GM21381 (cell line): ENCODE measurements around the gene OR2F1.

Source experiments
- ATAC-seq: cut with Tn5 transposase; IDR thresholded peaks from one replicate; pipeline ENCODE4 v1.9.1; 2021; ENCODE audit warnings: mild to moderate bottlenecking, moderate library complexity; ENCODE audit not compliant: unreplicated experiment

OR2F1 gene

DNA sequence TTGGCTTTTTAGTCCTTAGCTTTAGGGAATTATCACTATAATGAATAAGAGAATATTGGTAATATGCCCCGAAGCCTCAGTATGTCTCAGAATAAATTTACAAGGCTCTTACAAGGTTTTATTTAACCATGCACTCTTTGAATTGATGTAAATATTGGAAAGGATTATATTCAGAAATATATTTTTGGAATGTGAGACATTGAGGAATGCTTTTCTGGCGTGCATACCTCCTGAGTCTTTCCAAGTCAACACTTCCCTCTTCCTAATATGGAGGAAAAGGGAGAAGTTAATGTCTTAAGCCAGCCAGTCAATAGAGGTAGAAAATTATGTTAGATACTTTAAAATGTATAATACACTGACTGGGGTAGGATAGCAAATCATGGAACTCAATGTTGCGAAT, 1.2 kb upstream of the OR2F1 start:
- ATAC-seq = no peak

- ATAC-seq = no peak
Observed at GRCh38 chr7:143954135-143954534, 509 bp upstream of the OR2F1 start.

DNA sequence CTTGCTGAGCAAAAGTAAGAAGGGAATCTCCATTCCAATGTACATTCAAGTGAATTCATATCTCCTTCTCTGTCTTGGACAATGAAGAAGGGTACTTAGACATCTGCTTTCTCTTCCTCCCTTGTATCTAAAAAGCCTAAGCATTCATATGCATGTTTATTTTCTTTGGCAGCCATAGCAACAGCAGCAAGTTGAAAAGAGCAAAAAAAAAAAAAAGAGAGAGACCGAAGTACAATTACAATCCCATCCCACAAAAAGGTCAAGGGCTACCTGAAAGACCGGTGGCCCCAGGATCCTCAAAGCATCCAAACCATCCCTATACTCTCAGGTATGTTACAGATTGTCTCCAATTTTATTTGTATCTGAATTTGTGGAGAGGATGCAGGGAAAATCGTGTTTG, 4.1 kb downstream of the OR2F1 start:
- ATAC-seq = no peak

GRCh38 chr7:143960813-143961610, 6.4 kb downstream of the OR2F1 start:
- no peak for ATAC-seq

DNA sequence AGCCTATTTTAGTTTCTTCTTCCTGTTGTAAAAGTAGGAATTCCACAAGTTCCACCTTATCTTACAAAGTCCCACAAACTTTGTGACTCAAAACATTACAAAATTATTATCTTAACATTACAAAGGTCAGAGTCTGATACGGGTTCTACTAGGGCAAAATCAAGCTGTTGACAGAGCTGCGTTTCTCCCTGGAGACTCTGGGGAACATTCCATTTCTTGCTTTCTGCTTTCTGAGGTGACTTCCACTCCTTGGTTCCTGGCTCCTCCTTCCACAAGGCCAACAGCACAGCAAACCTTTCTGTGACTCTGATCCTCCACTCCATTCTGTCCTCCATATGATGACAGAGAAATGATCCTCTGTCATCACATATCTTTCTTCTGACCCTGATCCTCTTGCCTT, 10.6 kb downstream of the OR2F1 start:
- no peak for ATAC-seq

- no peak for ATAC-seq
Observed at GRCh38 chr7:143967398-143967797, 12.8 kb downstream of the OR2F1 start.

- ATAC-seq = no peak
Observed at GRCh38 chr7:143973870-143974416, 19.3 kb downstream of the OR2F1 start.

DNA sequence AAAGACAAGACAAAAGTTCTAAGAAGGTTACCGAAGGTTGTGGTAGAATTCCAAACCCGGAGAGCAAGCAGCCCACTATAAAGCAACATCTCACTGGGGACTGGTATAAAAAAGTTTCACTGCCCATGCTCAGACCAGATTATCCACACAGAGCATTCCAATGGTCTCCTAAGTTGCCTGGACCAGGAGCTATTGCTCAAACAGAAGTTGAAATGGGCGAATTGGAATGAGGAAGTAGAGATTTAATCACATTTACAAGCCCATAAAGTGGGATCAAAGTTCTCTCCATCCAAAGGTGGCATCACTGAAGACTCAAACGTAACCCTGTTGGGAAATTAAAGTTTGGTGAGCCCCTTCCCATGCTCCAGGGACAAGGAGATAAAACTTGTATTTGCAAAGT, 19.8 kb downstream of the OR2F1 start:
- no peak for ATAC-seq

DNA sequence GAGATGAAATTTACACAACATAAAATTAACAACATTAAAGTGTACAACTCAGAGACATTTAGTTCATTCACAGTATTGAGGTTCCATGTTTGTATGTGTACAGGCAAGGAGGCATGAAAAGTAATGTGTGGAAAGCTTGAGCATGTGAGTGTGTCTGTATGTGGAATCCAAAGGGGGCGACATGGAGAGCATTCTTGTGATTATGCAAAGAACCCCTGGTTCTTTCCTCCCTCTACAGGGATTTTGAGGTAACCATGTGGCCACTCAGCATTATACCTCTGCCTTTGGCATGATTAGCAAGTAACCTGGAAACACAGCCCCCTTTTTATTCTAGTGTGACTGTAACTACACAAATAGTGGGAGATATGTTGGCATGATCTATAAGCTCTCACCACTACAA, 21.0 kb downstream of the OR2F1 start:
- no peak for ATAC-seq

GRCh38 chr7:143978585-143978984, 23.9 kb downstream of the OR2F1 start:
- ATAC-seq = no peak

GRCh38 chr7:143979359-143979758, 24.7 kb downstream of the OR2F1 start:
- ATAC-seq = no peak

DNA sequence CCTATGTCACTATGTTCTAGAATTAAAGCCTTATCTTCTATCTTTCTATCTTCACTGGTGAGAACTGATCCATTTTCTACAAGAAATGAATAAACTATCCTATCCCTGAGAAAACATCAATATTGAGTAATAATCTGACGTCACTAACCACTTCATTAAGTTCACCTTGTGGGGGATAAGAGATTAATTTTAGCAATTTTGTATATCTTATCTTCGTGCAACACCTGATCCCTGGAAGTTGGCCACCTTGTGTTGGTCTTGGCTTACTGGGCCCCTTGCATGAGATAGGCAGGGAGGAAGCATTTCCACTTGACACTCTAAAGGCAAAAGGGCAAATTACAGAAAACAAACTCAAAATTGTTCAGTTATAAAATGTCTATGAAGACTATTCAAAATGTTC, 25.4 kb downstream of the OR2F1 start:
- no peak for ATAC-seq

GRCh38 chr7:143980746-143981510, 26.3 kb downstream of the OR2F1 start:
- ATAC-seq = no peak

- ATAC-seq = no peak
Observed at GRCh38 chr7:143983960-143984359, 29.3 kb downstream of the OR2F1 start.

DNA sequence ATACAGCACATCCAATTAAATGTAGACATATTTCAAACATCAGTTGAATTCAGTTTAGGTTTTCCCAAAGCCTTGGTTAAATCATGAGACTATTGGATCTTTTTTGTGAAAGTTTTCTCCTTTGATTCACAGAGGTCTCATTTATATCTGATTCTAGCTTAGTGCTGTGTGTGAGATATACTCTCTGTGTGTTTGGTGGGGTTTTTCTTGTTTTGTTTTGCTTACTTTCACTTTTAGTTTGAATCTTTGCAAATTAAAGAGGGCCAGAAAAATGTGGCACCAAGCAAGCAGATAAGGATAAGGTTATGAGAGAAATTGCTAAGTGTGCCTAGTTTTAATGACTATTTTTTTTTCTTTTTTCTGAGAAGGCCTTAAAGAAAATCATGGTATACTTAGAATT, 32.9 kb downstream of the OR2F1 start:
- ATAC-seq = no peak

DNA sequence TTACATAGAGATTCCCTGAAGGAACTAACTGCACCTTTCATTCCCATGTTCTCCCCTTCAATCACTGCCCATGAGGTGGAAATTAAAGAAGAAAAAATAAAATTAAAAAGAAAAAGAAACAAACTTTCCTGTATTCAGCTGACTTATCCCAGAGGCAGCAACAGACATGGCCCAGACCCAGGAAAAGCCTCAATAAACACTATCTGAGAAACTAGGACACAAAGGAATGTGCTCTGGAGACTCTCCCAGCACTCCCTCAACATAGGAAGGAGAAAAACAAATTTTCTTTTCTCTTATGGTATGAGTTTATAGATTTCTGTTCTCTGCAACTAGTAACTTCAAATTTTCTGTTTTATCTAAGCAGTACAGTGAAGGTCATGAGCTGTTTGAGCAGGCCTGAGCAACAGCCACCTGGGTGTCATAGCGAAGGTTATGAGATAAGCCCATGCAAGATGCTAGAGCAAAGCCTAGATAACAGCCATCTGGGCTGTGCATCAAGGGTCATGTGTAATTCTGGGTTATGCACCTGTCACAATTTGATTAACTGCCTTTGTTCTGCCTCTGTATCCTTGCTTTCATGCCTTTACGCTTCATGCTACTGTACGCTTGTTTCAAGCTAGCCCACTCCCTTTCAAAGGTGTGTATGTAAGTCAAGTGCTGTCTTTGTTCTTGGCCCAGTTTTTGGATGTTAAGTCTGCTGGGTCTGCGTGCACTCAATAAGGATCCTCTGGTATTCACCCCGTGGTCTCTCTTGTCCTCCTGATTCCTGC, 34.5 kb downstream of the OR2F1 start:
- no peak for ATAC-seq

- no peak for ATAC-seq
Observed at GRCh38 chr7:143992670-143993069, 38.0 kb downstream of the OR2F1 start.

DNA sequence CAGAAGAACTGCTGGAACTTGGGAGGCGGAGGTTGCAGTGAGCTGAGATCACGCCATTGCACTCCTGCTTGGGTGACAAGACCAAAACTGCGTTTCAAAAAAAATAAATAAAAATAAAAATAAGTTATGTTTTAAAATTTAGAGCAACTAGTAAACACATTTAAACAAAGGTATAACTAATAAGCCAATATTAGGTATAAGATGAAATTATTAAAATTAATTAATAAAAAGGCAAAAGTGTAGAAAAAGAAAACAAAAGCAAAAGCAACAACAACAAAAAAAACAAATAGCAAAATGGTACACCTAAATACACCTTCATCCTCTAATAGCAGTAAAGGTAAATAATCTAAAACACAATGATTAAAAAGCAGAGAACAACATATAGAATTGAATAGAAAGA, 39.3 kb downstream of the OR2F1 start:
- ATAC-seq = no peak

DNA sequence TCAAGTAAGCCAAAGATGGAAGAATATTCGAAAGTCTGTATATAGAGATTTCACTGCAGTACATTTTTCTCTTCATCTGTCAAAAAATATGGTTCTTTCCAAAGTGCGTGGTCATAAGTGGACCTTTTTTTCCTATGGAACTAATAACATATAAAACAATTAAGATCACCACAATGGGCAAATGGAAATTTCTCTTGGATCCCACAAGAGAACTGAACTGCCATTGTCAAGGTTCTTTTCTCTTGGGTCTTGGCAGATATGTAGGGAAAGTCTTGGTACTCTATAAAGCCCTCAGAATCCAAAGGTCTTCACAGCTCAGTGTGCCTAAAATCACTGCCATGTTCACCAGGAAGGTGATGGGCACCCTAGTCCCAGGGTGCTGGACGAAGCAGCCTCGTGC, 45.4 kb downstream of the OR2F1 start, which contains the start of gene OR6B1:
TSS of gene OR6B1 (plus strand) at position 301 of the 400 bp plus-strand sequence. CDS start 3,677 bp downstream, outside the sequence.
- ATAC-seq = no peak

- no peak for ATAC-seq
Observed at GRCh38 chr7:144001543-144001942, 46.9 kb downstream of the OR2F1 start.

GRCh38 chr7:144004703-144005102, 50.1 kb downstream of the OR2F1 start:
- no peak for ATAC-seq
